Choroid plexus epithelial cell (primary cell): ENCODE results near the gene NLRP3.

Source experiments
- DNase-seq: peaks from one replicate; pipeline ENCODE4 v3.0.0-alpha.2; 2010; ENCODE audit warnings: low read depth
- H3K4me3 ChIP-seq: 2 replicates; pipeline ENCODE4 v1.5.1; 2011; ENCODE audit warnings: low read depth, mild to moderate bottlenecking, control low read depth, low read length, moderate library complexity
- CTCF ChIP-seq: conservative IDR thresholded peaks from 2 replicates; pipeline ENCODE4 v1.5.1; 2011; ENCODE audit warnings: low read depth, mild to moderate bottlenecking, control low read depth, inconsistent platforms, low read length, moderate library complexity

Gene NLRP3

GRCh38 chr1:247447162-247447909, 31.4 kb downstream of the NLRP3 start:
- H3K4me3 ChIP-seq: no peak overlapping the region
- no peak for TF ChIP-seq CTCF
- DNase-seq: no peak

GRCh38 chr1:247448107-247448791, 32.3 kb downstream of the NLRP3 start:
- DNase-seq: peak; percentile 67
- TF ChIP-seq CTCF: peak; percentile 26
- H3K4me3 ChIP-seq: peak overlapping the region; percentile 61

- TF ChIP-seq CTCF: no peak
- H3K4me3 ChIP-seq: no peak overlapping the region
- no peak for DNase-seq
Measured at GRCh38 chr1:247451388-247452010, 35.5 kb downstream of the NLRP3 start.

DNA sequence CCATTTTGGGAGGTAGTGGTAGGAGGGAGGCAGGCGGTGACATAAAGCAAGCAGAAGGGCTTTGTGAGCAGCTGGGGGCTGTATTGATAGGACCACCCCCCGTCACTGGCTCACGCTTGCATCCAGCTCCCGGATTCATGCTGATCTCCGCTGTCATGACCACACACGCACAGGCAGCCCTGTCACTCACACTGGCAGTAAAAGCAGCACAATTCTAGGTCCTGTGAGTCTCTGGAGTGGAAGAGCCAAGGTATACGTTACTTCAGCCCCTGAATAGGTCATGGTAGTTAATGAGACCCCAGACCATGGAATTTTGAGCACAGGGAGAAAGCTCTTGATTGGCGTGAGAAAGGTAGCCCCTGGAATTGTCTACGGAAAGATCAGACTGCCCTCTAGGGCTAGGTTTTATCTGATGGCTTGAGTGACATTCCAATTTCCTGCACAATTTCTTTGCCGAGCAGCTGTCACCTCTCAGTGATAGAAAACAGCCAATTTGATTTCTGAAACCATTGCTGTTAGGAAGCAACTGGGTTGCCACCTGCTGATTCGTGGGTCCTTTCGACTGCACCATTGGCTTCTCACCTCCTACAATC, 36.6 kb downstream of the NLRP3 start:
- H3K4me3 ChIP-seq: no peak overlapping the region
- no peak for TF ChIP-seq CTCF
- DNase-seq: no peak

- TF ChIP-seq CTCF: no peak
- H3K4me3 ChIP-seq: no peak overlapping the region
- DNase-seq: no peak
Measured at GRCh38 chr1:247453245-247453644, 37.3 kb downstream of the NLRP3 start.

GRCh38 chr1:247453997-247454396, 38.0 kb downstream of the NLRP3 start:
- TF ChIP-seq CTCF: no peak
- no peak for DNase-seq
- no peak overlapping the region for H3K4me3 ChIP-seq
